HG03521 (cell line): ENCODE measurements around the gene PRMT5.
"Not testable (repeated sequence)": the region's sequence is repeated elsewhere in the genome, so short reads cannot be mapped to it uniquely, and the experiment has no call there.

Experiments used
- ATAC-seq: cut with Tn5 transposase; IDR thresholded peaks from one replicate; pipeline ENCODE4 v1.9.1; 2021; ENCODE audit warnings: mild to moderate bottlenecking, moderate library complexity; ENCODE audit not compliant: unreplicated experiment

PRMT5 gene

GRCh38 chr14:22929104-22929960, at the start of gene PRMT5:
Gene PRMT5 (minus strand): TSS chr14:22929376. CDS start chr14:22929361, 15 bp downstream.
- peak; percentile 91 for ATAC-seq

- ATAC-seq, result no peak
These were observed 49.3 kb upstream of the PRMT5 start for GRCh38 chr14:22978487-22978837.

- no peak for ATAC-seq
These were observed 48.7 kb upstream of the PRMT5 start for GRCh38 chr14:22977684-22978486.

GRCh38 chr14:22977434-22977683, 48.2 kb upstream of the PRMT5 start:
- no peak for ATAC-seq

GRCh38 chr14:22976620-22977433, 47.7 kb upstream of the PRMT5 start:
- no peak for ATAC-seq

GRCh38 chr14:22974530-22975313, 45.5 kb upstream of the PRMT5 start:
- ATAC-seq, result no peak

- peak; percentile 53 for ATAC-seq
These were observed 44.2 kb upstream of the PRMT5 start for GRCh38 chr14:22973217-22974032.

- no peak for ATAC-seq
These were observed 43.2 kb upstream of the PRMT5 start for GRCh38 chr14:22972313-22972930.

- no peak for ATAC-seq
These were observed 42.0 kb upstream of the PRMT5 start for GRCh38 chr14:22971152-22971551.

- no peak for ATAC-seq
These were observed 37.6 kb upstream of the PRMT5 start for GRCh38 chr14:22966783-22967269.

GRCh38 chr14:22965916-22966782, 37.0 kb upstream of the PRMT5 start:
- ATAC-seq, result not testable (repeated sequence)

GRCh38 chr14:22962061-22962676, 33.0 kb upstream of the PRMT5 start:
- no peak for ATAC-seq

- no peak for ATAC-seq
These were observed 26.8 kb upstream of the PRMT5 start for GRCh38 chr14:22955702-22956569.

GRCh38 chr14:22952418-22952817, 23.2 kb upstream of the PRMT5 start:
- no peak for ATAC-seq

- not testable (repeated sequence) for ATAC-seq
These were observed 22.6 kb upstream of the PRMT5 start for GRCh38 chr14:22951795-22952194.

- no peak for ATAC-seq
These were observed 16.5 kb upstream of the PRMT5 start for GRCh38 chr14:22945642-22946041.

- no peak for ATAC-seq
These were observed 10.5 kb upstream of the PRMT5 start for GRCh38 chr14:22939684-22940083.
